Left ventricle myocardium superior (tissue), 1 donor: ENCODE results near the gene SAXO1. TPM values are rescaled to one million over a fixed set of nuclear protein-coding genes. Genes with fewer than 3 reads are reported as not detected.
"Not testable (repeated sequence)": the region's sequence is repeated elsewhere in the genome, so short reads cannot be mapped to it uniquely, and the experiment has no call there.

Source experiments
- ATAC-seq: fragments of 200-7000 bp; cut with Tn5 transposase; one replicate; pipeline ENCODE4 v1.9.1; 2020; ENCODE audit warnings: mild to moderate bottlenecking, moderate library complexity
- DNase-seq: peaks from one replicate; pipeline ENCODE4 v3.0.0-alpha.2; 2020
- intact Hi-C: fragments of 100-400 bp; cut with micrococcal nuclease; formaldehyde crosslinking; loops from one replicate; pipeline ENCODE4 v1.11.0; 2022
- total RNA-seq: library from RNA; stranded (reverse); fragmentation: NEBNext Ultra II Directional; extraction: Animal tissue kit (Norgen Biotek cat#: 25700); gene quantifications from one replicate; pipeline ENCODE4 v1.2.1, GENCODE V29; 2021
- donor health status: DM: no; HTN: yes; CAD: no; lungs with severe emphysema.

The SAXO1 gene
- total RNA-seq, 1 donor from 2014 or later: not detected

GRCh38 chr9:18976709-18977531, 56.1 kb downstream of the SAXO1 start:
- DNase-seq (no peak), ATAC-seq (no peak)
- intact Hi-C loops: no loop called here

- no peak for ATAC-seq
- intact Hi-C loops: no loop called here
- no peak for DNase-seq
Measured at GRCh38 chr9:18976221-18976708, 56.7 kb downstream of the SAXO1 start.

- ATAC-seq (no peak), DNase-seq (no peak)
- intact Hi-C loops: no loop called here
Measured at GRCh38 chr9:18973348-18973747, 59.7 kb downstream of the SAXO1 start.

GRCh38 chr9:18972675-18973074, 60.3 kb downstream of the SAXO1 start:
- DNase-seq (no peak), ATAC-seq (no peak)
- intact Hi-C loops: no loop called here

- ATAC-seq (no peak), DNase-seq (no peak)
- intact Hi-C loops: no loop called here
Measured at GRCh38 chr9:18971909-18972308, 61.1 kb downstream of the SAXO1 start.

- ATAC-seq (no peak), DNase-seq (no peak)
- intact Hi-C loops: no loop called here
Measured at GRCh38 chr9:18971404-18971803, 61.6 kb downstream of the SAXO1 start.

GRCh38 chr9:18970393-18970792, 62.6 kb downstream of the SAXO1 start:
- peak; percentile 97 for ATAC-seq
- intact Hi-C loops: no loop called here
- peak; percentile 43 for DNase-seq

- peak; percentile 63 for ATAC-seq
- intact Hi-C loops: no loop called here
- DNase-seq: no peak
Measured at GRCh38 chr9:18969128-18969527, 63.9 kb downstream of the SAXO1 start.

- DNase-seq: no peak
- no peak for ATAC-seq
- intact Hi-C loops: no loop called here
Measured at GRCh38 chr9:18955626-18956025, 77.4 kb downstream of the SAXO1 start.

GRCh38 chr9:18951936-18952335, 81.1 kb downstream of the SAXO1 start:
- DNase-seq: no peak
- ATAC-seq: no peak
- intact Hi-C loops: no loop called here

GRCh38 chr9:18947892-18948339, 85.1 kb downstream of the SAXO1 start:
- ATAC-seq (no peak), DNase-seq (no peak)
- intact Hi-C loops: no loop called here

GRCh38 chr9:18942801-18943200, 90.2 kb downstream of the SAXO1 start:
- ATAC-seq: no peak
- no peak for DNase-seq

GRCh38 chr9:18941060-18941740, 91.8 kb downstream of the SAXO1 start:
- DNase-seq: no peak
- peak; percentile 86 for ATAC-seq
- intact Hi-C loops: no loop called here

More at GRCh38 chr9:18942801-18943200, 90.2 kb downstream of the SAXO1 start:
- intact Hi-C loops: no loop called here

GRCh38 chr9:18939943-18940342, 93.1 kb downstream of the SAXO1 start:
- ATAC-seq (no peak), DNase-seq (no peak)
- intact Hi-C loops: no loop called here

GRCh38 chr9:18936094-18936871, 96.7 kb downstream of the SAXO1 start:
- intact Hi-C loops: no loop called here
- DNase-seq (no peak), ATAC-seq (no peak)

GRCh38 chr9:18935541-18935940, 97.5 kb downstream of the SAXO1 start:
- ATAC-seq (no peak), DNase-seq (no peak)
- intact Hi-C loops: no loop called here

GRCh38 chr9:18930611-18931010, 102.4 kb downstream of the SAXO1 start:
- intact Hi-C loops, DNase-seq, ATAC-seq: not testable (repeated sequence)

- DNase-seq: no peak
- ATAC-seq: no peak
- intact Hi-C loops: no loop called here
Measured at GRCh38 chr9:18928711-18929110, 104.3 kb downstream of the SAXO1 start.

- intact Hi-C loops: no loop called here
- ATAC-seq (no peak), DNase-seq (no peak)
Measured at GRCh38 chr9:18926513-18926912, 106.5 kb downstream of the SAXO1 start.

- intact Hi-C loops: no loop called here
- no peak for ATAC-seq
- DNase-seq: no peak
Measured at GRCh38 chr9:18925880-18926279, 107.1 kb downstream of the SAXO1 start.
